Nephron progenitor cell (in vitro differentiated cells): ENCODE measurements around the gene EIPR1.

Experiments used
- DNase-seq: peaks from one replicate; pipeline ENCODE4 v3.0.0; 2021
- H3K27ac Mint-ChIP-seq: 2 replicates; pipeline ENCODE4 v1.8.0; 2021; ENCODE audit warnings: mild to moderate bottlenecking, moderate library complexity, mixed read lengths
- H3K27me3 Mint-ChIP-seq: 2 replicates; pipeline ENCODE4 v1.8.0; 2021; ENCODE audit warnings: mild to moderate bottlenecking, low read depth, mixed read lengths; ENCODE audit not compliant: poor library complexity
- H3K36me3 Mint-ChIP-seq: 2 replicates; pipeline ENCODE4 v1.8.0; 2021; ENCODE audit warnings: low read depth, mixed read lengths
- H3K4me1 Mint-ChIP-seq: 2 replicates; pipeline ENCODE4 v1.8.0; 2021; ENCODE audit warnings: mixed read lengths
- H3K4me3 Mint-ChIP-seq: 2 replicates; pipeline ENCODE4 v1.8.0; 2021; ENCODE audit warnings: mild to moderate bottlenecking, moderate library complexity, mixed read lengths
- H3K9me3 Mint-ChIP-seq: 2 replicates; pipeline ENCODE4 v1.8.0; 2021; ENCODE audit warnings: mild to moderate bottlenecking, moderate library complexity, mixed read lengths
- TF ChIP-seq, protein P1 (sequence below): fragments of 200-600 bp; sonication (generic); IDR thresholded peaks from 2 replicates; pipeline ENCODE4 v1.5.0; 2021; ENCODE audit warnings: antibody characterized with exemption

EIPR1 gene

DNA sequence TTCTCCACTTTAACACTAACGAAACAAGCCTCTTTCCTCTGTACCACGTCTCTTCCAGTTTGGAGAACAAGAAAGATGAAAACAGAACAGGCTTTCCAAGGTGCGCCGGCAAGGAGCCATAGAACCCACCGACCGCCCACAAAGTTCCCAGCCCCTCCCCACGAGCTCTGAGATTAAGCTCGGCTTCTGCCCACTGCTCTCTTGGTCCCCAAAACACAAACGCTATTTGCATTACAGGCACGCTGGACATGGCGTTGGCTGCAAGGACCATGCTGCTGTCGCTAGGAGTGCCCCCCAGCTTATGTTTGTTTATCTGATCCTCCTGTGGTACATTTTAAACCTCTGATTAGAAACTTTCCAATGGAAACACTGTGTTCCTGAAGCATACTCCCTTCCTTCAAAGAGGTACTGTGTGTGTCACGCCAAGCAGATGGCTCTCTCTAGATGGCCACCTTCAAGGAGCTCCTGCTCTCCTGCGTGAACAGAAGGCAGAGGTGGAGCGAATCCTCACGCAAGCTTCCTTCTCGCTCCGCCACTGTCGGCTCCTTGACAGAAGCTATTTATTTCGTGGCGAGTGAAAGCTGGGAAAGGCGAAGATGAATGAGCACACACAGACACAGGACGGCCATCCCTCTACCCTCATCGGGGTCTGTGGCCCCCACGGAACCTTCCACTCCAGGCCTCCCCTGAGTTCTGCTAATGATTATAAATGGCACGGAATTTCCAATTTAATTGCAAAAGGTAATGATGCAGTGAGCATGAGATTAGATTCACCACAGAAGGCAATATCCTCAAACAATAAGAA lies 166.2 kb downstream of the EIPR1 start:
- TF ChIP-seq, protein P1, sequence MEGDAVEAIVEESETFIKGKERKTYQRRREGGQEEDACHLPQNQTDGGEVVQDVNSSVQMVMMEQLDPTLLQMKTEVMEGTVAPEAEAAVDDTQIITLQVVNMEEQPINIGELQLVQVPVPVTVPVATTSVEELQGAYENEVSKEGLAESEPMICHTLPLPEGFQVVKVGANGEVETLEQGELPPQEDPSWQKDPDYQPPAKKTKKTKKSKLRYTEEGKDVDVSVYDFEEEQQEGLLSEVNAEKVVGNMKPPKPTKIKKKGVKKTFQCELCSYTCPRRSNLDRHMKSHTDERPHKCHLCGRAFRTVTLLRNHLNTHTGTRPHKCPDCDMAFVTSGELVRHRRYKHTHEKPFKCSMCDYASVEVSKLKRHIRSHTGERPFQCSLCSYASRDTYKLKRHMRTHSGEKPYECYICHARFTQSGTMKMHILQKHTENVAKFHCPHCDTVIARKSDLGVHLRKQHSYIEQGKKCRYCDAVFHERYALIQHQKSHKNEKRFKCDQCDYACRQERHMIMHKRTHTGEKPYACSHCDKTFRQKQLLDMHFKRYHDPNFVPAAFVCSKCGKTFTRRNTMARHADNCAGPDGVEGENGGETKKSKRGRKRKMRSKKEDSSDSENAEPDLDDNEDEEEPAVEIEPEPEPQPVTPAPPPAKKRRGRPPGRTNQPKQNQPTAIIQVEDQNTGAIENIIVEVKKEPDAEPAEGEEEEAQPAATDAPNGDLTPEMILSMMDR = no peak
- no peaks in the 10 kb centered on the region for H3K27me3 Mint-ChIP-seq
- H3K36me3 Mint-ChIP-seq = peaks cover 40% of the 10 kb centered on the region
- no peak for DNase-seq
- H3K4me3 Mint-ChIP-seq = no peak overlapping the region
- H3K4me1 Mint-ChIP-seq = peaks cover 22% of the 10 kb centered on the region
- H3K27ac Mint-ChIP-seq = peak overlapping the region; percentile 85
- H3K9me3 Mint-ChIP-seq = no peaks in the 10 kb centered on the region

DNA sequence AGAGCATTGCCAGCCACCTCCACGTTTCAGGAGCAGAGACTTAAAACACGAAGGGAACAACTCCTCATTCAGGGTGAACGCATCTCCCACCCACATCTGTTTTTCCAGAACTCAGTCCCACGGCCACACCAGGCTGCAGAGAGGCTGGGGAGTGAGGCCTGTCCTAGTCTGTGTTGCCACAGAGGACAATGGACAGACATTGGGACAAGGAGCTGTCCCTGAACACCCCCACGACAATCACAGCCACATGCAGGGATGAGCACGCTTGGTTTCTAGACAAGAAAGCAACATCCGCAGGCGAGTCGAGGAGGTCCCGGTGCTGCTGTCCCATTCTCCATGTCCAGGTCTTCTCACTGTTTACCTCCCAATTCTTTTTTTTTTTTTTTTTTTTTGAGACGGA lies 167.4 kb downstream of the EIPR1 start:
- TF ChIP-seq, protein P1 = no peak
- no peaks in the 10 kb centered on the region for H3K27me3 Mint-ChIP-seq
- H3K36me3 Mint-ChIP-seq = peaks cover 47% of the 10 kb centered on the region
- peaks cover 4% of the 10 kb centered on the region for H3K9me3 Mint-ChIP-seq
- DNase-seq = no peak
- H3K4me1 Mint-ChIP-seq = peaks cover 22% of the 10 kb centered on the region
- no peak overlapping the region for H3K4me3 Mint-ChIP-seq
- peak overlapping the region; percentile 52 for H3K27ac Mint-ChIP-seq

DNA sequence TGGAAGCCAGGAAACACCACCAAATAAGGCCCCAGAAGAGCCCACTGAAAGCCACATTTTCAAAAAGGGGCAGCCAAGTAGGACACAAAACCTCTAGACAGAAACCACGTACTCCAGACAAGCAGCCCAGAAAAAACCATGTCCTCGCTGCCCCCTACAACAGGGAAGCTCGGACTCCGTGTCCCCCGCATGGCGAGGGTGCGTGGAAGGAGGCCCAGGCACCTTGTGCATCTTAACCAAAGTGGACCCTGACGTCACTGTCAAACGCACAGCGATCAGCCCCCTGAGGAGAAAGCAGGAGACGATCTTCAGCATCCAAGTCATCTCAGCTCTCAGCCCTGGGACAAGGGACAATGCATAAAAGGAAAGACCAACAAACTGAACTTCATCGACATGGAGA lies 168.4 kb downstream of the EIPR1 start:
- no peaks in the 10 kb centered on the region for H3K27me3 Mint-ChIP-seq
- H3K4me1 Mint-ChIP-seq = peaks cover 17% of the 10 kb centered on the region
- peaks cover 50% of the 10 kb centered on the region for H3K36me3 Mint-ChIP-seq
- DNase-seq = no peak
- H3K27ac Mint-ChIP-seq = no peak overlapping the region
- H3K9me3 Mint-ChIP-seq = peaks cover 4% of the 10 kb centered on the region
- TF ChIP-seq, protein P1 = no peak
- H3K4me3 Mint-ChIP-seq = no peak overlapping the region

DNA sequence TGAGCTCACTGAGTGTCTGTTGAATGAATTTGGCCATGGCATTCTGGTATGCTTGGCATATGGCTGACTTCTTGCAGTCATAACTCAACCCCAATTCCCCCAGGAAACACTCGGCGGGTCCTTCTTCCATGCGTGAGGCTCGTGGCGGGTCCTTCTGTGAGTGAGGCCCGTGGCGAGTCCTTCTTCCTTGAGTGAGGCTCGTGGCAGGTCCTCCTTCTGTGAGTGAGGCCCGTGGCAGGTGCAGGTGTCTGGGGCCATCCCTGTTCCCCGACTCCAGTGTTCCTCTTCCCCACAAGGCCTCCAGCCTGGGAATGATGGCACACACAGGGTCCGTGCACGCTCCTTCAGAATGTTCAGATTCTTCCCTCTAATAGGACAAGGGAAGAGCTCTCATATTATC lies 169.0 kb downstream of the EIPR1 start:
- Mint-ChIP-seq H3K4me1 (peaks cover 16% of the 10 kb centered on the region), H3K9me3 (peaks cover 4% of the 10 kb centered on the region), H3K27ac (no peak overlapping the region), H3K27me3 (no peaks in the 10 kb centered on the region), H3K4me3 (no peak overlapping the region), H3K36me3 (peaks cover 46% of the 10 kb centered on the region)
- TF ChIP-seq, protein P1 = no peak
- no peak for DNase-seq

DNA sequence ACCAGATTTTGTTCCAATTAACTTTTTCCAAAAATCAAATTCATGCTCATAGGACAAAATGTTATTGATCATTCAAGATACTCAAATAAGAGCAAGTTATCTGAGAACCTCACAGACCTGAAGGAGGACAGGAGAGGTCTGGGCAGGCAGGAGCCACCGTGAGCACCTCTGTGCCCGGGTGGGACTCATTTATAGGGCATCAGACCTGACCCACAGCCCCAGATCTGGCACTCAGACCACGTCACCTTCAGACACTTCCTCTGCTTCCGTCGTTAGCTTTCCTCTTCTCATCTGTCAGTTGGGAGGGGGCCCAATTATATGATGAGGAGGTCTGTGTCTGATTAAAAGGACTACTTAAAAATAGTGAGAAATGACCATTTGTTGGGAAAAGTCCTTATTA lies 169.4 kb downstream of the EIPR1 start:
- Mint-ChIP-seq H3K27me3 (no peaks in the 10 kb centered on the region), H3K4me3 (no peak overlapping the region), H3K4me1 (peaks cover 16% of the 10 kb centered on the region), H3K27ac (no peak overlapping the region), H3K9me3 (peaks cover 7% of the 10 kb centered on the region), H3K36me3 (peaks cover 47% of the 10 kb centered on the region)
- DNase-seq = no peak
- TF ChIP-seq, protein P1 = no peak

DNA sequence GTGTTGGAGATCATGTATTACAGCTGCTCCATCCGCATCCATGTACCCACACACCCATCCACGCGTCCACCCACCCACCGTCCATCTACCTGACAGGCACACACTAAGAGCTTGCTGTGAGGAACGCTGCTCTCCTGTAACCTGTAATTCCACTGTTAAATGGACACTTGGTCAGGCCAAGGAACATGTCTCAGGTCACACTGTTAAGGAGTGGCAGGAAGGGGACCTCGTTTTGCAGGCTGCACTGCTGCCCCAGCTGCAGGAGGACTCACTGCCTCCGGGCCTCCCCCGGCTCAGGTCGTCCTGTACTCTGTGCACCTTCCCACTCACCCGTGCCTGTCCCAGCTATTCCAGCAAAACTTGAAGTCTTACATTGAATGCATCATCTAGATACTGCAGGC lies 170.5 kb downstream of the EIPR1 start:
- Mint-ChIP-seq H3K27me3 (peaks cover 5% of the 10 kb centered on the region), H3K4me1 (peaks cover 16% of the 10 kb centered on the region), H3K9me3 (peaks cover 9% of the 10 kb centered on the region), H3K36me3 (peaks cover 42% of the 10 kb centered on the region), H3K4me3 (no peak overlapping the region), H3K27ac (peak overlapping the region; percentile 59)
- DNase-seq = no peak
- TF ChIP-seq, protein P1 = no peak
